NCI-H2107 treated with DMSO at 0.1 percent for 48 hours (cell line): ENCODE measurements around the gene ZBTB16.
A peak's percentile ranks its signal among the peaks of the same experiment; 100 is the strongest.

ENCODE experiments used
- DNase-seq: peaks from one replicate; lab custom pipeline; 2025; ENCODE audit not compliant: unreplicated experiment; lab: John Stamatoyannopoulos, UW

ZBTB16 gene

GRCh38 chr11:114063149-114063828 lies 3.8 kb downstream of the ZBTB16 start:
- no peak for DNase-seq

- DNase-seq = no peak
These were observed 4.3 kb downstream of the ZBTB16 start for GRCh38 chr11:114063829-114064201.

- no peak for DNase-seq
These were observed 4.7 kb downstream of the ZBTB16 start for GRCh38 chr11:114064216-114064615.

- DNase-seq = no peak
These were observed 5.6 kb downstream of the ZBTB16 start for GRCh38 chr11:114065094-114065493.

GRCh38 chr11:114066046-114066648 lies 6.6 kb downstream of the ZBTB16 start:
- DNase-seq = no peak

GRCh38 chr11:114068327-114068726 lies 8.8 kb downstream of the ZBTB16 start:
- no peak for DNase-seq

GRCh38 chr11:114070464-114071139 lies 11.1 kb downstream of the ZBTB16 start:
- DNase-seq = no peak

- DNase-seq = no peak
These were observed 13.7 kb downstream of the ZBTB16 start for GRCh38 chr11:114073007-114073827.

GRCh38 chr11:114073828-114074381 lies 14.4 kb downstream of the ZBTB16 start:
- DNase-seq = no peak

- DNase-seq = no peak
These were observed 15.2 kb downstream of the ZBTB16 start for GRCh38 chr11:114074546-114075343.

- no peak for DNase-seq
These were observed 15.8 kb downstream of the ZBTB16 start for GRCh38 chr11:114075344-114075610.

- no peak for DNase-seq
These were observed 16.5 kb downstream of the ZBTB16 start for GRCh38 chr11:114075891-114076441.

- peak; percentile 12 for DNase-seq
These were observed 17.4 kb downstream of the ZBTB16 start for GRCh38 chr11:114076921-114077331.

GRCh38 chr11:114077482-114078305 lies 18.2 kb downstream of the ZBTB16 start:
- DNase-seq = no peak

- no peak for DNase-seq
These were observed 18.9 kb downstream of the ZBTB16 start for GRCh38 chr11:114078423-114078822.

GRCh38 chr11:114079511-114080065 lies 20.1 kb downstream of the ZBTB16 start:
- no peak for DNase-seq

GRCh38 chr11:114080219-114080618 lies 20.7 kb downstream of the ZBTB16 start:
- DNase-seq = no peak

- DNase-seq = no peak
These were observed 21.3 kb downstream of the ZBTB16 start for GRCh38 chr11:114080769-114081168.
